ENCODE measurements around the gene SCN9A.

The SCN9A gene

DNA sequence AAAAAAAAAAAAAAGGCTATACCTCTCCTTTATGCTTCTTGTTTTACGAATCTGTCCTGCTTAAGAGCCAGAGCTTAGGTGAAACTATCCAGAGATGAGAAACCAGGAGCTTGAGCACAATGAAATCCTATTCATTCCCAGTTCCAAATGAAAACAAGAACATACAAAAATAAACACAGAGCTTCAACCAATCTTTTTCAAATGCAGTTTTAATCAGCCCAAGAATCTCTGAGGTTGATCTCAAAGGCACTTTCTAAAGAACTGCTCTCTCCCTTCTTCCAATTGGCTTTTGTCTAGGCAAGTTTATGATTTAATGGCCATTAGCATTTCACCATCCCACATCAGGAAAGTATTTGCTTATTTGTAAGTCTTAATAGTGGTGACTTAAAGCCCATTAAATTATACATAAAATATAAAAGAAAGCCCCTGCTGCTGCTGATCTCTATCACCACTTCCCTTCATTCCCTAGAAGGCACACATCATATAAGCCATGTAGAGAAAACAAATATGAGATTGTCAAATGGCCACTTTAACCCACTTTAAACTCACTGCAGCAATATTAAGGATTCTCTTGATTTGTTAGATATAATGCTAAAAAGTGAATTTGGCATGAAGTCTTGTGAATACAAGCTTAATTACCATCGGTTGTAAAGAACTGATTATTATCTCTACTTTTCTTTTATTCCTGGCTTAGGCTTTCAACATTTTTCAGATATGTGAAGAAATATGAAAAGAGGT is 29.3 kb upstream of the SCN9A start (continued):
- no peak for TF ChIP-seq ZNF280C (tag by site-specific recombination; IDR thresholded peaks at IDR 0.05)
- no peak for TF ChIP-seq ZNF529 (tag by site-specific recombination; IDR thresholded peaks at IDR 0.05; ENCODE audit: insufficient replicate concordance)
- TF ChIP-seq GLIS2 (tag by site-specific recombination; IDR thresholded peaks at IDR 0.05): no peak
- TF ChIP-seq ZNF239 (tag by site-specific recombination; IDR thresholded peaks at IDR 0.05): no peak
- no peak for TF ChIP-seq ZNF629 (tag by site-specific recombination; IDR thresholded peaks at IDR 0.05)
- peak; percentile 73; the same call in 1 of the 2 replicates for TF ChIP-seq OSR2 (tag by site-specific recombination; IDR thresholded peaks at IDR 0.05)
- no peak for TF ChIP-seq ZNF302 (tag by site-specific recombination; IDR thresholded peaks at IDR 0.05; ENCODE audit: low read depth)
- TF ChIP-seq ZNF174 (tag by site-specific recombination; IDR thresholded peaks at IDR 0.05): no peak
- TF ChIP-seq FEZF1 (tag by site-specific recombination; IDR thresholded peaks at IDR 0.05): peak; percentile 55; the same call in 1 of the 2 replicates
- TF ChIP-seq REPIN1 (tag by site-specific recombination; IDR thresholded peaks at IDR 0.05; ENCODE audit: low read depth): no peak
- TF ChIP-seq ZNF24 (tag by site-specific recombination; IDR thresholded peaks at IDR 0.05): no peak
- TF ChIP-seq ZNF473 (tag by site-specific recombination; IDR thresholded peaks at IDR 0.05): no peak
- no peak for TF ChIP-seq ZNF394 (tag by site-specific recombination; IDR thresholded peaks at IDR 0.05; ENCODE audit: borderline replicate concordance)
- no peak for TF ChIP-seq PRDM4 (tag by site-specific recombination; IDR thresholded peaks at IDR 0.05)
- TF ChIP-seq ZNF10 (tag by site-specific recombination; IDR thresholded peaks at IDR 0.05): no peak
- no peak for TF ChIP-seq KLF7 (tag by site-specific recombination; IDR thresholded peaks at IDR 0.05; ENCODE audit: borderline replicate concordance)

- POLR2A ChIA-PET: no interaction called here
- Histone ChIP-seq H3K4me3 (ENCODE audit: low read depth, low read length) (no peak overlapping the region), H3K36me3 (ENCODE audit: control insufficient read depth in 2 of 2, insufficient read depth in 1 of 2, low read length in 2 of 2) (no peaks in the 10 kb centered on the region), H3K4me1 (ENCODE audit: control insufficient read depth, insufficient read depth, low read length) (no peaks in the 10 kb centered on the region), H3K9me3 (ENCODE audit: control insufficient read depth, insufficient read depth, low read depth, low read length) (no peaks in the 10 kb centered on the region), H3K27ac (ENCODE audit: extremely low read depth, low read depth, low read length) (no peak overlapping the region)
- CTCF ChIA-PET: no interaction called here
- TF ChIP-seq, protein P1, sequence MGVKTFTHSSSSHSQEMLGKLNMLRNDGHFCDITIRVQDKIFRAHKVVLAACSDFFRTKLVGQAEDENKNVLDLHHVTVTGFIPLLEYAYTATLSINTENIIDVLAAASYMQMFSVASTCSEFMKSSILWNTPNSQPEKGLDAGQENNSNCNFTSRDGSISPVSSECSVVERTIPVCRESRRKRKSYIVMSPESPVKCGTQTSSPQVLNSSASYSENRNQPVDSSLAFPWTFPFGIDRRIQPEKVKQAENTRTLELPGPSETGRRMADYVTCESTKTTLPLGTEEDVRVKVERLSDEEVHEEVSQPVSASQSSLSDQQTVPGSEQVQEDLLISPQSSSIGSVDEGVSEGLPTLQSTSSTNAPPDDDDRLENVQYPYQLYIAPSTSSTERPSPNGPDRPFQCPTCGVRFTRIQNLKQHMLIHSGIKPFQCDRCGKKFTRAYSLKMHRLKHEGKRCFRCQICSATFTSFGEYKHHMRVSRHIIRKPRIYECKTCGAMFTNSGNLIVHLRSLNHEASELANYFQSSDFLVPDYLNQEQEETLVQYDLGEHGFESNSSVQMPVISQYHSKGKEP (tag by site-specific recombination; IDR thresholded peaks at IDR 0.05): no peak
- TF ChIP-seq ZNF501 (tag by site-specific recombination; IDR thresholded peaks at IDR 0.05) (no peak), SP7 (tag by site-specific recombination; IDR thresholded peaks at IDR 0.05) (no peak), ZNF473 (tag by site-specific recombination; IDR thresholded peaks at IDR 0.05) (no peak), INSM2 (tag by site-specific recombination; IDR thresholded peaks at IDR 0.05) (no peak), ZNF626 (tag by site-specific recombination; IDR thresholded peaks at IDR 0.05) (no peak), ZNF514 (tag by site-specific recombination; IDR thresholded peaks at IDR 0.05) (no peak), PRDM6 (tag by site-specific recombination; IDR thresholded peaks at IDR 0.05) (no peak), KLF9 (tag by site-specific recombination; IDR thresholded peaks at IDR 0.05; ENCODE audit: low read depth) (no peak), ZBTB20 (tag by site-specific recombination; IDR thresholded peaks at IDR 0.05) (no peak)
- TF ChIP-seq, protein P2, sequence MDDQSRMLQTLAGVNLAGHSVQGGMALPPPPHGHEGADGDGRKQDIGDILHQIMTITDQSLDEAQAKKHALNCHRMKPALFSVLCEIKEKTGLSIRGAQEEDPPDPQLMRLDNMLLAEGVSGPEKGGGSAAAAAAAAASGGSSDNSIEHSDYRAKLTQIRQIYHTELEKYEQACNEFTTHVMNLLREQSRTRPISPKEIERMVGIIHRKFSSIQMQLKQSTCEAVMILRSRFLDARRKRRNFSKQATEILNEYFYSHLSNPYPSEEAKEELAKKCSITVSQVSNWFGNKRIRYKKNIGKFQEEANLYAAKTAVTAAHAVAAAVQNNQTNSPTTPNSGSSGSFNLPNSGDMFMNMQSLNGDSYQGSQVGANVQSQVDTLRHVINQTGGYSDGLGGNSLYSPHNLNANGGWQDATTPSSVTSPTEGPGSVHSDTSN (CRISPR knock-in tag; IDR thresholded peaks at IDR 0.05): no peak
These were observed 18.5 kb upstream of the SCN9A start for GRCh38 chr2:166394245-166394644.
